K562 (cell line): ENCODE measurements around the gene CCSER1. TPM values are rescaled to one million over a fixed set of nuclear protein-coding genes. Genes with fewer than 3 reads are reported as not detected.

Source experiments
- ATAC-seq: fragments of 200-7000 bp; cut with Tn5 transposase; 3 replicates; pipeline ENCODE4 v1.9.1; 2020; ENCODE audit warnings: moderate library complexity
- BruUV-seq: library from RNA; stranded (reverse); fragments of 400-500 nt; replicated peaks from 2 replicates; lab custom pipeline; 2021; lab: Mats Ljungman, UMichigan
- CTCF ChIA-PET: fragments of 300-600 bp; formaldehyde crosslinking; extraction: SDS; loops from one replicate; lab custom pipeline; 2021; ENCODE audit warnings: low intra/inter-chr PET ratio; lab: Yijun Ruan, JAX
- POLR2A ChIA-PET: fragments of 300-600, 350-650 bp; sonication (Branson Sonifier 250); formaldehyde crosslinking; extraction: SDS; loops from one replicate; lab custom pipeline; 2021; ENCODE audit warnings: antibody characterized with exemption, inconsistent platforms; lab: Yijun Ruan, JAX
- DNase-seq, 4 experiments: peaks; one replicate each; pipeline versions ENCODE4 v3.0.0 to v3.0.0-alpha.2; 2011 to 2018; ENCODE audit warnings: low spot score in 3 of 4, mixed read lengths in 3 of 4; ENCODE audit errors: extremely low read depth in 1 of 4
- FAIRE-seq: peaks from 2 replicates; lab custom pipeline; 2011; peaks lifted over from hg19 to GRCh38; lab: Jason Lieb, UNC
- H2AFZ ChIP-seq: 2 replicates; pipeline ENCODE4 v1.6.0; 2011; ENCODE audit warnings: low read depth, low read length, control low read depth, inconsistent platforms
- H3K27ac ChIP-seq: fragments of 200-600 bp; 3 replicates; pipeline ENCODE4 v1.8.0; 2011; ENCODE audit warnings: low read depth, mild to moderate bottlenecking, control low read depth, inconsistent platforms, low read length, moderate library complexity, mixed read lengths; ENCODE audit errors: extremely low read depth
- H3K27me3 ChIP-seq, 2 experiments: fragments of 300-600 bp in 1 of 2; 2 replicates in 1 of 2; 3 replicates in 1 of 2; pipeline versions ENCODE4 v1.6.0 to v1.8.0; 2011; ENCODE audit warnings: inconsistent platforms in 2 of 2, low read length in 2 of 2, mild to moderate bottlenecking in 1 of 2, mixed read lengths in 1 of 2, moderate library complexity in 1 of 2; ENCODE audit not compliant: control insufficient read depth in 2 of 2, insufficient read depth in 2 of 2
- H3K36me3 ChIP-seq: fragments of 300-600 bp; 3 replicates; pipeline ENCODE4 v1.8.0; 2011; ENCODE audit warnings: mild to moderate bottlenecking, low read length, inconsistent platforms; ENCODE audit not compliant: control insufficient read depth, insufficient read depth
- H3K4me1 ChIP-seq, 2 experiments: fragments of 200-600 bp in 1 of 2; replicated peaks in 1 of 2; 2 replicates in 1 of 2; 3 replicates in 1 of 2; pipeline versions ENCODE4 v1.5.1 to v1.8.0; 2011; ENCODE audit warnings: inconsistent platforms in 2 of 2, low read length in 2 of 2, mild to moderate bottlenecking in 1 of 2, mixed read lengths in 1 of 2, moderate library complexity in 1 of 2; ENCODE audit not compliant: control insufficient read depth in 2 of 2, insufficient read depth in 2 of 2
- H3K4me2 ChIP-seq: 2 replicates; pipeline ENCODE4 v1.6.1; 2011; ENCODE audit warnings: low read length, control low read depth, inconsistent platforms, mixed read lengths; ENCODE audit not compliant: insufficient read depth
- H3K4me3 ChIP-seq: fragments of 200-600 bp; sonication (generic), shearing (Covaris generic); 2 replicates; pipeline ENCODE4 v1.5.1; 2016; ENCODE audit warnings: control low read depth, inconsistent platforms
- H3K79me2 ChIP-seq: fragments of 200-600 bp; 3 replicates; pipeline ENCODE4 v1.8.0; 2011; ENCODE audit warnings: low read length, inconsistent platforms; ENCODE audit not compliant: control insufficient read depth, insufficient read depth
- H3K9ac ChIP-seq, 2 experiments: 2 replicates each; pipeline versions ENCODE4 v1.6.0 to v1.6.1; 2011; ENCODE audit warnings: low read depth in 2 of 2, low read length in 2 of 2, control low read depth in 1 of 2, inconsistent platforms in 1 of 2, mild to moderate bottlenecking in 1 of 2, mixed read lengths in 1 of 2; ENCODE audit not compliant: insufficient read depth in 1 of 2
- H3K9me1 ChIP-seq: one replicate; pipeline ENCODE4 v1.6.0; 2011; ENCODE audit warnings: inconsistent platforms, mild to moderate bottlenecking, low read length, moderate library complexity; ENCODE audit not compliant: control insufficient read depth, insufficient read depth
- H3K9me3 ChIP-seq: replicated peaks from 2 replicates; pipeline ENCODE4 v1.5.1; 2011; ENCODE audit warnings: low read depth, low read length, inconsistent platforms; ENCODE audit not compliant: control insufficient read depth, insufficient read depth
- H4K20me1 ChIP-seq: replicated peaks from 2 replicates; pipeline ENCODE4 v1.6.1; 2011; ENCODE audit warnings: low read length, inconsistent platforms, mixed read lengths; ENCODE audit not compliant: control insufficient read depth, insufficient read depth
- FIP1L1 ChIP-seq: fragments of 200-400 bp; formaldehyde crosslinking; IDR thresholded peaks from 2 replicates; pipeline ENCODE4 v1.6.1; 2018; ENCODE audit warnings: mild to moderate bottlenecking, low read depth, low read length; ENCODE audit not compliant: poor library complexity, severe bottlenecking
- GABPB1 ChIP-seq: sonication (generic); formaldehyde crosslinking; IDR thresholded peaks from 2 replicates; pipeline ENCODE4 v1.8.0; 2022; ENCODE audit warnings: mild to moderate bottlenecking, missing genetic modification reagents
- PRPF4 ChIP-seq: fragments of 200-400 bp; formaldehyde crosslinking; IDR thresholded peaks from one replicate; pipeline ENCODE4 v1.6.1; 2017; ENCODE audit warnings: low read length, low read depth, mild to moderate bottlenecking; ENCODE audit not compliant: insufficient read depth, poor library complexity, severe bottlenecking
- SMAD1 ChIP-seq: fragments of 150-350 bp; IDR thresholded peaks from 2 replicates; pipeline ENCODE4 v1.6.1; 2014; ENCODE audit warnings: low read length, low read depth; ENCODE audit not compliant: partially characterized antibody
- SRSF1 ChIP-seq: fragments of 200-400 bp; formaldehyde crosslinking; IDR thresholded peaks from 2 replicates; pipeline ENCODE4 v1.6.1; 2017; ENCODE audit warnings: mild to moderate bottlenecking, low read depth, low read length, moderate library complexity
- TBL1XR1 ChIP-seq, 2 experiments: IDR thresholded peaks; 2 replicates each; pipeline ENCODE4 v1.6.1; 2012; ENCODE audit warnings: improper control_type of control experiment in 2 of 2, low read length in 2 of 2, mild to moderate bottlenecking in 1 of 2
- ZBTB8A ChIP-seq: fragments of 450-650 bp; IDR thresholded peaks from 2 replicates; pipeline ENCODE4 v1.6.1; 2018; ENCODE audit warnings: mild to moderate bottlenecking, moderate library complexity; ENCODE audit not compliant: partially characterized antibody
- ZNF445 ChIP-seq: fragments of 250-450 bp; sonication (Bioruptor Pico); IDR thresholded peaks from 2 replicates; pipeline ENCODE4 v1.4.0; 2020; ENCODE audit warnings: low read depth, mild to moderate bottlenecking, moderate library complexity
- ZZZ3 ChIP-seq: fragments of 450-650 bp; IDR thresholded peaks from 2 replicates; pipeline ENCODE4 v1.6.1; 2016; ENCODE audit warnings: antibody characterized with exemption, mild to moderate bottlenecking, moderate library complexity
- WGBS: fragments of 100-300 bp; shearing (Covaris generic); methylation state at CpG from one replicate; pipeline ENCODE4 v1.1.6; 2016; ENCODE audit warnings: low coverage, mixed read lengths; ENCODE audit not compliant: insufficient coverage; ENCODE audit errors: missing lambda C conversion rate; 5-methylcytosine and 5-hydroxymethylcytosine counted together
- in situ Hi-C: fragments of 300-500 bp; cut with MboI; formaldehyde crosslinking; loops from 4 replicates; pipeline ENCODE4 v1.15.0; 2018; ENCODE audit warnings: inconsistent platforms, mixed read lengths
- intact Hi-C: fragments of 100-400 bp; cut with micrococcal nuclease; formaldehyde crosslinking; loops from 2 replicates; pipeline ENCODE4 v1.14.2; 2022
- polyA plus RNA-seq, 8 experiments: library from polyadenylated mRNA; depleted of rRNA in 4 of 8; stranded (reverse) in 5 of 8; unstranded in 3 of 8; fragments of >200 nt; fragmentation: Nextera tagmentation in 2 of 8; fragmentation: Illumina TruSeq in 1 of 8; extraction: Ambion mirVana in 2 of 8; extraction: Trizol in 1 of 8; gene quantifications; 2 replicates each; pipeline versions ENCODE4 v1.2.1 to v1.2.3, GENCODE V29; 2011 to 2014; ENCODE audit warnings: inconsistent platforms in 1 of 8, missing spikeins in 1 of 8
- total RNA-seq, 7 experiments: library from RNA; depleted of rRNA in 6 of 7; stranded (reverse); fragments of >200 nt in 6 of 7; fragmentation: Illumina TruSeq in 2 of 7; extraction: Trizol in 2 of 7; gene quantifications; 2 replicates each; pipeline versions ENCODE4 v1.2.1 to v1.2.3, GENCODE V29; 2011 to 2021; ENCODE audit warnings: low replicate concordance in 1 of 7

The CCSER1 gene
- total and polyA plus RNA-seq, 9 of the 15 experiments (the other 6 are each of a cell fraction or from before 2014, with no cell fraction given) = not detected

DNA sequence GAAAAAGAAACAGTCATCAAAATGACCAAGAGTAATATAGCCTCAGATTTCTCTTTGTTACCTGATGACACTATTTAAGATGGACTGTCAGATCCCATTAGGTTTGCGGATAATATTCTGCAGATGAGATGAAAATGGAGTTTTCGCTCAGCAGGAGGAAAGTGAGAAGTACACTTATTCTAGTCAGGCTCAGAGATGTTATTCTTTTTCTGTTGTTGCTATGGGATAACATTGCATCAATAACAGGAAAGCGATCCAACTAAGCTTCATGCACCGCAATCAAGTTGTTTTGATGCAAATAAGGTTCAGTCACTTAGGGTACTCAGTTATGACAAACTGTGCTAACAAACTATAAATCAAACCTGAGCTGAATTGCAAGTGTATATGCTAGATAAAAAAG lies 415.0 kb downstream of the CCSER1 start:
- FAIRE-seq (no peak), DNase-seq (no peak), ATAC-seq (no peak)
- H3K79me2 ChIP-seq = no peaks in the 10 kb centered on the region
- no peak overlapping the region for H3K4me2 ChIP-seq
- POLR2A ChIA-PET = no interaction called here
- no peaks in the 10 kb centered on the region for H3K9me1 ChIP-seq
- H3K9ac ChIP-seq = no peak overlapping the region
- H2AFZ ChIP-seq = no peak overlapping the region
- no peaks in the 10 kb centered on the region for H4K20me1 ChIP-seq
- CTCF ChIA-PET = no interaction called here
- no peaks in the 10 kb centered on the region for H3K36me3 ChIP-seq
- intact Hi-C loops (no loop called here), in situ Hi-C loops (no loop called here)
- no peaks in the 10 kb centered on the region for H3K4me1 ChIP-seq
- WGBS = 4% methylated on average over 4 of the region's 4 CpGs
- no peaks in the 10 kb centered on the region for H3K9me3 ChIP-seq
- TF ChIP-seq SMAD1 (no peak), TBL1XR1 (IDR thresholded peaks at IDR 0.05; ENCODE audit: low read length in 2 of 2) (no peak), PRPF4 (no peak), GABPB1 (no peak)
- no peak overlapping the region for H3K4me3 ChIP-seq
- no peaks in the 10 kb centered on the region for H3K27me3 ChIP-seq
- BruUV-seq = no TSS peak
- no peak overlapping the region for H3K27ac ChIP-seq

DNA sequence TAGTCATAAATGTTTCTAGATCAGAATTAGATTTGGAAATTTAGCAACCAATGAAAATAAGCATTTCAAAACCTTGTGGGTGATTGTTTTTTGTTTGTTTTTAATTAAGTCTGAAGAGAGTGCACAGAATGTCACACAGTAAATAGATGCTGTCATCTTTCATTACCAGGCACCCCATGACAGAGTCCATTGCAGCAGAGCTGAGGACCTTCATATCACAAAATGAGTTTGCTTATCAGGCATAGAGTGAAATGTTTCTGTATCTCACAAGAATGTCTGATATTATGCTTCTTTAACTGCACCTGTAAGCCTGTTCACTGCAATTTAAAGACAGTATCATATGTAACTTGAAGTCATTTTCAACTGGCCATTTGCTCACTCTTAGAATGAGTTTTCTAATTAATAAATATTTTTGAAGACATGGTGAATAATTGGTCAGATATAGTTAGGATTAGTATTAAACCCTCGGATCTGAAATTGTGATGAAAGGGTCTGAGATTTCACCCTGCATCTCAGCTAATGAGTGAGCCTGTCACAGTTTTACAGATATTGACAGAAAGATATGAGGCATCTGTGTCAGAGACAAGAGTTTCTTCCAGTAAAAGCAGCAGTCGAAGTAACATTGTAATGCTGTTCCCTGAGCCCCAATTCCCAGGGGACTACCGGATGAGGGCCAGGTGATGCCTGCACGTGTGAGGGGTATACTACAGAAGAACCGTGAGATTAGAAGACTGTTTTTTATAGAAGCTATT lies 416.4 kb downstream of the CCSER1 start:
- no peak overlapping the region for H2AFZ ChIP-seq
- H3K9me1 ChIP-seq = no peaks in the 10 kb centered on the region
- H3K4me2 ChIP-seq = no peak overlapping the region
- intact Hi-C loops = no loop called here
- H3K9me3 ChIP-seq = no peaks in the 10 kb centered on the region
- H3K27me3 ChIP-seq = no peaks in the 10 kb centered on the region
- BruUV-seq = no TSS peak
- no peak overlapping the region for H3K9ac ChIP-seq
- no peaks in the 10 kb centered on the region for H4K20me1 ChIP-seq
- TF ChIP-seq ZNF445 (no peak), ZZZ3 (no peak), SRSF1 (no peak), ZBTB8A (no peak), FIP1L1 (no peak)
- H3K36me3 ChIP-seq = no peaks in the 10 kb centered on the region
- ATAC-seq (no peak), FAIRE-seq (no peak), DNase-seq (no peak)
- H3K4me3 ChIP-seq = no peak overlapping the region
- in situ Hi-C loops = no loop called here
- ChIA-PET CTCF (no interaction called here), POLR2A (no interaction called here)
- no peaks in the 10 kb centered on the region for H3K79me2 ChIP-seq
- no peaks in the 10 kb centered on the region for H3K4me1 ChIP-seq
- WGBS = under 1% methylated on average over 5 of the region's 5 CpGs
- H3K27ac ChIP-seq = no peak overlapping the region
